GM21515 (cell line): ENCODE results near the gene KCTD14.
"Not testable (repeated sequence)": the region's sequence is repeated elsewhere in the genome, so short reads cannot be mapped to it uniquely, and the experiment has no call there.

Experiments
- ATAC-seq: cut with Tn5 transposase; IDR thresholded peaks from one replicate; pipeline ENCODE4 v1.9.1; 2021; ENCODE audit not compliant: unreplicated experiment

The KCTD14 gene

GRCh38 chr11:78048561-78048960 lies 25.5 kb upstream of the KCTD14 start:
- no peak for ATAC-seq

GRCh38 chr11:78046486-78046854 lies 23.4 kb upstream of the KCTD14 start:
- ATAC-seq: no peak

DNA sequence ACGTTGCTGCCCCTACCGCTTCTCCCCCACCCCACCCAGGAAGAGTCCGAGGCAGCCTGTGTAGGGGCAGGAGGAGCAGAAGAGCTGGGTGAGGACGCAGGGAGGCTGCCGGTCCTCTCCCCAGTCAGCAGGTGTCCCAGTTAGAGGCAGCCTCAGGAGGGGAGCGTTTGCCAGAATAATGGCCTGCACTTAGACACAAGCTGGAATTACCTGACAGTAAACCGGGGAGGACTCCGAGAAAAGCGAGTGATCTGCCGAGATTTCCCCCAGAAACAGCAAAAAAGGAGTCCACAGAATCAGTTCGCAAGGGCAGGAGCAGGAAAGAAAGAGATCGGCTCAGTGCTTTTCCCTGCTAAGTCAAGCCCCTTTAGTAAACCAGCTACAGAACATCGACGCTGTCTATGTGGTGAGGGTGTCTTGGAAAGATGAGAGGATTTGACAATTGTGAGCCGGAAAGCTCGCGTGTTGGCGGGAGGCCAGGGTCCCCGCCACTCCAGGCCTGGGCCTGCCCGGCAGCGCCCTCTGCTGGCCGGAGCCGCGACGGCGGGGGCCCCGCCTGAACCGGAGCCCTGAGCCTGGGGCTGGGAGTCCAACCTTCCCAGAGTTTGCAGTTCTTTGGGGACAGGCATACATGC lies 22.9 kb upstream of the KCTD14 start:
- ATAC-seq: peak; percentile 69

DNA sequence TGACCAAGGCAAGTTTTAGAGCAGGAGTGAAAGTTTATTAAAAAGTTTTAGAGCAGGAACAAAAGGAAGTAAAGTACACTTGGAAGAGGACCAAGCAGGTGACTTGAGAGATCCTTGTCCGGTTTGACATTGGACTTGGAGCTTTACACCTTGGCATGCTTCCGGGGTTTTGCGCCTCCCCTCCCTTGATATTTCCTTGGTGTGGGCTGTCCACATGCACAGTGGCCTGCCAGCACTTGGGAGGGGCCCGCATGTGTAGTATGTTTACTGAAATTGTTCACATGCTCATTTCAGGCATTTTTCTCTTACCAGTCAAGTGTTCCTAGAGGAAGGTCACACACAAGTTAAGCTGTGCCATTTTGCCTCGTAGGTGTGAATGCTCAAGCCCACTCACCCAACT lies 21.6 kb upstream of the KCTD14 start:
- no peak for ATAC-seq

GRCh38 chr11:78041843-78042440 lies 18.9 kb upstream of the KCTD14 start:
- no peak for ATAC-seq

- ATAC-seq: not testable (repeated sequence)
These were observed 18.3 kb upstream of the KCTD14 start for GRCh38 chr11:78041380-78041719.

DNA sequence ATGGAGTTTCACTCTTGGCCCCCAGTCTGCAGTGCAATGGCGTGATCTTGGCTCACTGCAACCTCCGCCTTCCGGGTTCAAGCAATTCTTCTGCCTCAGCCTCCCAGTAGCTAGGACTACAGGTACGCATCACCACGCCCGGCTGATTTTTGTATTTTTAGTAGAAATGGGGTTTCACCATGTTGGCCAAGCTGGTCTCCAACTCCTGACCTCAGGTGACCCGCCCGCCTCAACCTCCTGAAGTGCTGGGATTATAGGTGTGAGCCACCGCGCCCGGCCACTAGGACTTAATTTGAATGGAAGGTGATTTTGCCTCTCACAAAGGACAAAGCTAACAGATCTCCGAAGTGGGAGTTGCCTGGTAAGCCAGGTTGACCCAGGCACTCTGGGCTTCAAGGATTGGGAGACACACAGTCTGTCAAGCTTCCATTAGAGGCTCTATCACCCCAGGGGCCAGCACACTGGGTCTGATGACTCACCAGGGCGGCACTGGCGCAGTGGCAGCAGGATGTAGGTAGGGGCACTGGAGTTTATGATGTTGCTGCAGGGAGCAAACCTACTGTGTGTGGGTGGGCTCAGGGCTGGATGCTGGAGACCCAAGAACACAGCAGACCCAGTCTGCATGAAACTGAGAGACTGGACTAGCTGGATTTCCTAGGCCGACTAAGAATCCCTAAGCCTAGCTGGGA lies 17.8 kb upstream of the KCTD14 start:
- no peak for ATAC-seq

GRCh38 chr11:78039919-78040671 lies 17.0 kb upstream of the KCTD14 start:
- ATAC-seq: no peak

DNA sequence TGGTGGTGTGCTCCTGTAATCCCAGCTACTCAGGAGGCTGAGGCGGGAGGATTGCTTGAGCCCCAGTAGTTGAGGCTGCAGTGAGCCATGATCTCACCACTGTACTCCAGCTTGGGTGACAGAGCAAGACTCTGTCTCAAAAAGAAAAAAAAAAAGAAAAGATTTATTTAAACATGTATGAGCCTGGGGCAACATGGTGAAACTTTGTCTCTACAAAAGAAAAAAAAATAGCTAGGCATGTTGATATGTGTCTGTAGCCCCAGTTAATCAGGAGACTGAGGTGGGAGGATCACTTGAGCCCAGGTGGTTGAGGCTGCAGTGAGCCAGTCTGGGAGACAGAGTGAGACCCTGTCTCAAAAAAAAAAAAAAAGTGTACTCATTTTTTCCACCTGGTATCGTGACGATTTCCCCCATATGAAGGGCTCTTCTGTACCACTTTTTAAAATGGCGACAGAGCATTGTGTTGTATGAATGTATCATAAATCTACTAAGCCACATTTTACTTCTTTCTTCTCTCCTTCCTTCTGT lies 16.4 kb upstream of the KCTD14 start:
- no peak for ATAC-seq

- ATAC-seq: no peak
These were observed 15.7 kb upstream of the KCTD14 start for GRCh38 chr11:78038697-78039313.

DNA sequence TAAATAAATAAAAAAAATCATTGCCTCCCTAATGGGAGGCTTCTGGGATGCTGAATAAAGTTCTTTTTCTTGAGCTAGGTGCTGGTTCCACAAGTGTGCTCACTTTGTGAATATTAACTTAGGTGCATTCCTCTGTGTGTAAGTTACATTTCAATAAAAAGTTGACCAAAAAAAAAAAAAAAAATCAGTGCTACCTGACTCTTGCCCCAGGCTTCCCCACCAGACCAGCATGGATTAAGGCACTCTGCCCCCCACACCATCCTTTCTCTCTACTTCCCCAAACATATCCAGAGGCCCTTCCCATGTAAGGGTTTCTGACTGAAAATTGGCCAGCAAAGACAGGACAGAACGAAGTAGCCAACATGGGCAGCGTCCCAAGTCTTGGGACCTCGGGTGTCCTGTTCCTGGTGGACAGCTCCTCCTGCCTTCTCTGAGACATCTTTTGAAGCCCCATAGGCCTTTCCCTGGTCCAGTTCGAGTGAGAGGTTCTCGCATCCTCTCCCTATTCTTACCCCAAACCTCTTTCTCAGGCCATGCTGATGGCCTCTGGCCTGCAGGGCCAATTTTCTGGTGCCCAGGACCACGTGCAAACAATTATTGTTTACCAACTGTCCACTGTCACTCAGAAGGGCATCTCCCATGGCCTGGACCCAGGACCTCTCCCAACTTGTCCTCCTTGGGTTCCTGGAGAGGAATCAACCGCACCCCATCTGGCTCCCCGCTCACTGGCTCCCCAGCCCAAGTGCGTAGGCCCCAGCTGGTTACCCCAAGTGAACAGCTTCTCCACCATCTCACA lies 14.9 kb upstream of the KCTD14 start:
- no peak for ATAC-seq

GRCh38 chr11:78037056-78037455 lies 14.0 kb upstream of the KCTD14 start:
- ATAC-seq: no peak

GRCh38 chr11:78036313-78036712 lies 13.2 kb upstream of the KCTD14 start:
- no peak for ATAC-seq

DNA sequence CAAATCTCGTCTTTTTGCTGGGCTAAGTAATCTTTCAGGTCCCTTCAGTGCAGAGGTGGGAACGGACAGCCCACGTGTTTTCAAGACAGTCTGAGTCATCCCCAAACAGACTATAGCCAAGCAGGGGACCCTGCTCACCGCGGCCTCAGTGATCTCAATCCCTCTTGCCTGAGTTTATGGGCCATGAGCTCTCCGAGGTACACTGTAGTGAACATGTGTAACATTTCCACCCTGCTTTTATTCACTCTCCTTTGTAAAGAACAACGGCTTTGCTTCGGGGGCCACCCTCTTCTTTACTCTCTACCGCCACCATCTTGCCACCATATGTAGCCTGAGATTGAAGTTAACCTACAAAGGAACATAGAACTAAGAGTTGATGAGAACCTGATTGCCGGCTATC lies 11.5 kb upstream of the KCTD14 start:
- no peak for ATAC-seq

GRCh38 chr11:78033040-78033439 lies 10.0 kb upstream of the KCTD14 start:
- ATAC-seq: no peak

DNA sequence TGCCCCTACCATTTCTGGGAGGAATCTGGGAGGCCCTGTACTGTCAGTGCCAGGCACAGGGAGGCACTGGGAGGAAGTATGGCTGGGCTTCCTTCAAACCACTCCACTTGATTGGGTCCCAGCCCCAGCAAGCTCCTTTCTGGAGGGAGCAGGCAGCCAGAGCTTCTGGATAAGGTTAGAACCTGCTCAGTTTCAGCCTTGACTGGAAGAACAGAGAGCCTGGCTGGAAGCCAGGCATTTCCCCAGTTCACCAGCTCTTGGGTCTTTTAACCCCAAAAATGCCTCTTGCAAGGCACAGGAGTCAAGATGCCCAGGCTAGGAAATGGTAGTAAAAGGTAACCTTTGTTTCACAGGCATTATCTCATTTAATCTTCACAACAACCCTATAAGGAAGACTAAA lies 9.0 kb upstream of the KCTD14 start:
- ATAC-seq: no peak

- no peak for ATAC-seq
These were observed 8.6 kb upstream of the KCTD14 start for GRCh38 chr11:78031629-78032028.

DNA sequence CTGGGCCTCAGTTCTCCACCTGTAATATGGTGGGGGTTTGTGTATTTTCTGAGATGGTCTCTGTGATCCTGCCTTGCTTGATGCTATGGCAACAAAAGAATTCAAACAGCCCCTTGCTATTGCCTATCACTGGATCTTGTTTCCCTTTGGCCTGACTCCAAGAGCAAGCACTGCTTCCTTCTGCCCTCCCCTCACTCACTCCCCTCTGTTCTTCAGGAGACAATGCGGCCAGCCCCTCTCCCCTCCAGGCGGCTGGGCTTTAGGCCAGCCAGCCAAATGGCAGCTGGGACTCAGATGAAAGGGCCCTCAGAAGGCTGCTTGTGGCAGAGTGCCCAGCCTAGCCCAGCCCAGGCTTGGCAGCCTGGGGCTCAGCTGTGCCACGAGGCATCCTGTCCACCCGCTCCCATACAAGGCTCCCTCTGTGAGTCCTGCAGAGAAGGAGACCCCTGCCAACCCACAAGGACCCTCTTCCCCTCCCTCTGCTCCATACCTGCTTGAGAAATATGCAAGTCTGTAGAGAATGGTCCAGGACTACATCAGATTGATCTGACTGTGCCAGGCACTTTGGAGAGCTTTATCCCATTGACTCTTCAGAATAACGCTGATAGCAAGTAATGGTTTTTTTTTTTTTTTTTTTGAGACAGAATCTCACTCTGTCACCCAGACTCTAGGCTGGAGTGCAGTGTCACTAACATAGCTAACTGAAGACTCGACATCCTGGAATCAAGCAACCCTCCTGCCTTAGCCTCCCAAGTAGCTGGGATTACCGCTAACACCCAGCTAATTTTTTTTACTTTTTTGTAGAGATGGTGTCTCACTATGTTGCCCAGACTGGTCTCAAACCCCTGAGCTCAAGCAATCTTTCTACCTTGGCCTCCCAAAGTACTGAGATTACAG lies 7.6 kb upstream of the KCTD14 start:
- no peak for ATAC-seq

GRCh38 chr11:78028423-78028822 lies 5.3 kb upstream of the KCTD14 start:
- not testable (repeated sequence) for ATAC-seq
